ENCODE measurements around the gene SHISAL2B.

- TF ChIP-seq GATA2 (IDR thresholded peaks at IDR 0.05; ENCODE audit: low read depth, low read length) = no peak
- TF ChIP-seq GATA3 (IDR thresholded peaks at IDR 0.05; ENCODE audit: low read depth, low read length) = no peak
Observed at GRCh38 chr5:64765804-64766504, 75.7 kb downstream of the SHISAL2B start.
